Keratinocyte (primary cell): ENCODE measurements around the gene GID8. TPM values are rescaled to one million over a fixed set of nuclear protein-coding genes. Genes with fewer than 3 reads are reported as not detected.

Experiments used
- DNase-seq: peaks from one replicate; pipeline ENCODE4 v3.0.0-alpha.2; 2011; ENCODE audit warnings: low read depth, missing footprints, low spot score
- FAIRE-seq: peaks from 2 replicates; lab custom pipeline; 2011; peaks lifted over from hg19 to GRCh38; lab: Jason Lieb, UNC
- H2AFZ ChIP-seq: 2 replicates; pipeline ENCODE4 v1.6.0; 2012; ENCODE audit warnings: low read length, control low read depth, inconsistent platforms; ENCODE audit not compliant: control insufficient read depth
- H3K27ac ChIP-seq: 2 replicates; pipeline ENCODE4 v1.5.1; 2011; ENCODE audit warnings: low read length; ENCODE audit not compliant: control insufficient read depth, insufficient read depth
- H3K27me3 ChIP-seq: 3 replicates; pipeline ENCODE4 v1.6.0; 2011; ENCODE audit warnings: low read length; ENCODE audit not compliant: control insufficient read depth, insufficient read depth; ENCODE audit errors: extremely low read depth
- H3K36me3 ChIP-seq, 2 experiments: 2 replicates in 1 of 2; 3 replicates in 1 of 2; pipeline ENCODE4 v1.5.1; 2011; ENCODE audit warnings: low read length in 2 of 2, mild to moderate bottlenecking in 1 of 2; ENCODE audit not compliant: control insufficient read depth in 2 of 2, insufficient read depth in 2 of 2; ENCODE audit errors: extremely low read depth in 1 of 2
- H3K4me1 ChIP-seq: 3 replicates; pipeline ENCODE4 v1.5.1; 2011; ENCODE audit warnings: low read length; ENCODE audit not compliant: control insufficient read depth, insufficient read depth; ENCODE audit errors: extremely low read depth
- H3K4me2 ChIP-seq: 3 replicates; pipeline ENCODE4 v1.6.0; 2011; ENCODE audit warnings: low read depth, low read length; ENCODE audit not compliant: control insufficient read depth, insufficient read depth; ENCODE audit errors: extremely low read depth
- H3K4me3 ChIP-seq, 3 experiments: fragments of 200-600 bp in 1 of 3; sonication (generic) in 1 of 3; 2 replicates in 2 of 3; 3 replicates in 1 of 3; pipeline ENCODE4 v1.5.1; 2011 to 2016; ENCODE audit warnings: low read length in 3 of 3, mild to moderate bottlenecking in 3 of 3, control low read depth in 2 of 3, inconsistent platforms in 1 of 3, low read depth in 1 of 3, mixed read lengths in 1 of 3, mixed run types in 1 of 3, moderate library complexity in 1 of 3; ENCODE audit not compliant: control insufficient read depth in 2 of 3, insufficient read depth in 2 of 3; ENCODE audit errors: extremely low read depth in 1 of 3
- H3K79me2 ChIP-seq: 2 replicates; pipeline ENCODE4 v1.6.0; 2012; ENCODE audit warnings: low read length; ENCODE audit not compliant: control insufficient read depth, insufficient read depth
- H3K9ac ChIP-seq: 3 replicates; pipeline ENCODE4 v1.6.0; 2011; ENCODE audit warnings: low read length; ENCODE audit not compliant: control insufficient read depth, insufficient read depth; ENCODE audit errors: extremely low read depth
- H3K9me1 ChIP-seq: 3 replicates; pipeline ENCODE4 v1.6.0; 2011; ENCODE audit warnings: low read length; ENCODE audit not compliant: control insufficient read depth, insufficient read depth; ENCODE audit errors: extremely low read depth
- H3K9me3 ChIP-seq: 2 replicates; pipeline ENCODE4 v1.5.1; 2012; ENCODE audit warnings: low read depth, low read length; ENCODE audit not compliant: control insufficient read depth
- H4K20me1 ChIP-seq: 3 replicates; pipeline ENCODE4 v1.6.0; 2011; ENCODE audit warnings: low read length; ENCODE audit not compliant: control insufficient read depth, insufficient read depth; ENCODE audit errors: extremely low read depth
- EZH2 ChIP-seq: IDR thresholded peaks from one replicate; pipeline ENCODE4 v1.6.1; 2012; ENCODE audit warnings: inconsistent platforms, mild to moderate bottlenecking, low read length, moderate library complexity
- dilution Hi-C: fragments of 300-500 bp; cut with MboI; formaldehyde crosslinking; loops from one replicate; pipeline ENCODE4 v1.7.0; 2020; ENCODE audit warnings: low sequenced_read_pairs; ENCODE audit not compliant: extremely low pct_ligation_motif_present
- polyA plus RNA-seq, 5 experiments: library from polyadenylated mRNA; depleted of rRNA in 3 of 5; stranded (reverse) in 3 of 5; stranded (forward) in 1 of 5; unstranded in 1 of 5; fragments of >200 nt; gene quantifications; 1 replicate in 1 of 5; 2 replicates in 3 of 5; 3 replicates in 1 of 5; pipeline versions ENCODE4 v1.2.1 to v1.2.3, GENCODE V29; 2011 to 2012; ENCODE audit warnings: missing spikeins in 2 of 5, low read depth in 1 of 5, low replicate concordance in 1 of 5
- TF ChIP-seq, protein P1 (sequence below), 3 experiments: IDR thresholded peaks in 1 of 3; conservative IDR thresholded peaks in 1 of 3; optimal IDR thresholded peaks in 1 of 3; 2 replicates in 2 of 3; 3 replicates in 1 of 3; pipeline versions ENCODE3 to v1.5.1; 2011; ENCODE audit warnings: low read length in 3 of 3, mild to moderate bottlenecking in 3 of 3, moderate library complexity in 2 of 3, control low read depth in 1 of 3, inconsistent platforms in 1 of 3; ENCODE audit not compliant: insufficient read depth in 2 of 3; ENCODE audit errors: extremely low read depth in 1 of 3

The GID8 gene
- polyA plus RNA-seq, 1 donor (not counting 4 experiments of a cell fraction or from before 2014, with no cell fraction given) = 23.7 TPM

DNA sequence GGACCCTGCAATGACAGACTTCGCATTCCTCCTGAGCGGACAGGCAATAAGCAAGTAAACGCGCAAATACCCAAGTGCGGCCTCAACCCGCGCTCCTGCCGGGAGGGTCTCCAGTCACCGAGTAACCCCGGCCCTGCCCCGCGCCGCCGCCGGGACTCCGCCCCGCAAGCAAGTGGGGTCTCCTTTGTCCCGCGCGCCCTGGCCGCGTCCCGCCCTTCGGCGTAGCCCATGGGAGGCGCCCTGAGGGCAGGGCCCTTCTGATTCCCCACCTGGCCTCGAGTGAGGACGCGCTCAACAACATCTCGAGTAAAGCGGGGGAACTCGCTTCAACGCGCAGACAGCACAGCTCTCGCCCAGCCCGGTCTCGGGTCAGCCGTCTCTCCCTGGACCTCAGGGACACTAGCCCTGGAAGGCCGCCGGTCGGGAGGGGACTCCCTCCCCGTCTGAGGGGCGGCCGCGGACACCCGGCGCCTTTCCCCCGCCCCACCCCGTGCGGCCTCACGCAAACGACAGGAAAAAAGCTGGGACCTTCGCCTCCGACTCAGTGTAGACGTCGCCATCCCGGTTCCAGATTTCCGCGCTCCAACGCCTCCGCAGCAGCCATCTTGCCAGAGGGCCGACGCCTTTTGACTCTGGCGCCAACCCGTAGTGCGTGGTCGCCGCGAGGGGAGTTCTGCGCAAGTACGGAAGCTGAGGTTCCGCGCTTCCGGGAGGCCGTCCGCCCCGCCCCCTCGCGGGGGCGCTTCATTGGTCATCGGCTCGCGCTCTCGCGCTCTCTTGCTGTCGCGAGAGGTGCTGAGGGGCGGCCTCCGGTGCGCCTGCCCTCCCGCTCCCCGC, 461 bp upstream of the GID8 start:
- Histone ChIP-seq H3K27me3 (no peaks in the 10 kb centered on the region), H3K79me2 (peaks cover 89% of the 10 kb centered on the region), H2AFZ (peak overlapping the region; percentile 79), H3K4me2 (peak overlapping the region; percentile 87), H3K9me3 (no peaks in the 10 kb centered on the region), H3K36me3 (peaks cover 23 to 40% of the 10 kb centered on the region in 2 experiments), H3K9me1 (no peaks in the 10 kb centered on the region), H3K4me1 (peaks cover 17% of the 10 kb centered on the region), H4K20me1 (no peaks in the 10 kb centered on the region), H3K9ac (peak overlapping the region; percentile 96), H3K4me3 (peak overlapping the region; percentile 96 to 99 (median 97)), H3K27ac (peak overlapping the region; percentile 87)
- FAIRE-seq = no peak
- dilution Hi-C loops = no loop called here
- peak; percentile 78 for DNase-seq
- no peak for TF ChIP-seq EZH2
- TF ChIP-seq, protein P1, sequence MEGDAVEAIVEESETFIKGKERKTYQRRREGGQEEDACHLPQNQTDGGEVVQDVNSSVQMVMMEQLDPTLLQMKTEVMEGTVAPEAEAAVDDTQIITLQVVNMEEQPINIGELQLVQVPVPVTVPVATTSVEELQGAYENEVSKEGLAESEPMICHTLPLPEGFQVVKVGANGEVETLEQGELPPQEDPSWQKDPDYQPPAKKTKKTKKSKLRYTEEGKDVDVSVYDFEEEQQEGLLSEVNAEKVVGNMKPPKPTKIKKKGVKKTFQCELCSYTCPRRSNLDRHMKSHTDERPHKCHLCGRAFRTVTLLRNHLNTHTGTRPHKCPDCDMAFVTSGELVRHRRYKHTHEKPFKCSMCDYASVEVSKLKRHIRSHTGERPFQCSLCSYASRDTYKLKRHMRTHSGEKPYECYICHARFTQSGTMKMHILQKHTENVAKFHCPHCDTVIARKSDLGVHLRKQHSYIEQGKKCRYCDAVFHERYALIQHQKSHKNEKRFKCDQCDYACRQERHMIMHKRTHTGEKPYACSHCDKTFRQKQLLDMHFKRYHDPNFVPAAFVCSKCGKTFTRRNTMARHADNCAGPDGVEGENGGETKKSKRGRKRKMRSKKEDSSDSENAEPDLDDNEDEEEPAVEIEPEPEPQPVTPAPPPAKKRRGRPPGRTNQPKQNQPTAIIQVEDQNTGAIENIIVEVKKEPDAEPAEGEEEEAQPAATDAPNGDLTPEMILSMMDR (optimal IDR thresholded peaks at IDR 0.05 in 1 of 3, IDR thresholded peaks at IDR 0.05 in 1 of 3, conservative IDR thresholded peaks at IDR 0.05 in 1 of 3; ENCODE audit: extremely low read depth in 1 of 3, insufficient read depth in 2 of 3, low read length in 3 of 3) = no peak

GRCh38 chr20:62940875-62941274, 2.9 kb downstream of the GID8 start:
- no peak for DNase-seq
- dilution Hi-C loops = no loop called here
- TF ChIP-seq, protein P1 (optimal IDR thresholded peaks at IDR 0.05 in 1 of 3, IDR thresholded peaks at IDR 0.05 in 1 of 3, conservative IDR thresholded peaks at IDR 0.05 in 1 of 3; ENCODE audit: extremely low read depth in 1 of 3, insufficient read depth in 2 of 3, low read length in 3 of 3) = no peak
- TF ChIP-seq EZH2 = no peak
- Histone ChIP-seq H3K4me1 (peaks cover 17% of the 10 kb centered on the region), H3K9ac (no peak overlapping the region), H3K4me3 (no peak overlapping the region), H3K27ac (no peak overlapping the region), H3K9me1 (no peaks in the 10 kb centered on the region), H3K36me3 (peaks cover 27 to 39% of the 10 kb centered on the region in 2 experiments), H3K9me3 (no peaks in the 10 kb centered on the region), H3K4me2 (no peak overlapping the region), H3K79me2 (peaks cover 60% of the 10 kb centered on the region), H2AFZ (no peak overlapping the region), H3K27me3 (no peaks in the 10 kb centered on the region), H4K20me1 (no peaks in the 10 kb centered on the region)
- no peak for FAIRE-seq
